Right cardiac atrium (tissue), 5 donors: ENCODE data around the gene RASGRP2. TPM values are rescaled to one million over a fixed set of nuclear protein-coding genes. Genes with fewer than 3 reads are reported as not detected.

Experiments
- ATAC-seq, 2 donors: fragments of 200-7000 bp; cut with Tn5 transposase; one replicate each; pipeline versions ENCODE4 v1.8.0 to v1.9.1; 2020; ENCODE audit warnings: moderate library complexity in 2 of 2, mild to moderate bottlenecking in 1 of 2
- DNase-seq, 3 donors: peaks; one replicate each; pipeline ENCODE4 v3.0.0-alpha.2; 2020
- H3K27ac ChIP-seq: one replicate; pipeline ENCODE4 v1.5.1; 2013; ENCODE audit warnings: mild to moderate bottlenecking, low read length, control low read depth, moderate library complexity
- H3K27me3 ChIP-seq: one replicate; pipeline ENCODE4 v1.6.1; 2013; ENCODE audit not compliant: control insufficient read depth, insufficient read depth
- H3K4me1 ChIP-seq: one replicate; pipeline ENCODE4 v1.6.1; 2013; ENCODE audit warnings: low read length; ENCODE audit not compliant: control insufficient read depth, insufficient read depth
- H3K4me3 ChIP-seq: one replicate; pipeline ENCODE4 v1.5.1; 2013; ENCODE audit warnings: low read length, control low read depth
- H3K9me3 ChIP-seq: one replicate; pipeline ENCODE4 v1.6.1; 2013; ENCODE audit warnings: low read length; ENCODE audit not compliant: control insufficient read depth
- WGBS: extraction: QIAGEN DNeasy Blood & Tissue Kit; methylation state at CpG from one replicate; pipeline ENCODE4 v1.1.7; 2013; 5-methylcytosine and 5-hydroxymethylcytosine counted together
- intact Hi-C, 4 donors: fragments of 100-400 bp; cut with DNase I; formaldehyde crosslinking; loops; one replicate each; pipeline versions ENCODE4 v1.11.0 to v1.14.0; 2022 to 2023
- long read RNA-seq, 4 donors: library from polyadenylated mRNA; unstranded; transcript quantifications; one replicate each; pipeline ENCODE4 v2.0.0, GENCODE V29; 2020 to 2021
- polyA plus RNA-seq: library from polyadenylated mRNA; stranded (reverse); fragments of 200-250 nt; gene quantifications from one replicate; pipeline ENCODE4 v1.2.3, GENCODE V29; 2013
- total RNA-seq, 4 donors: library from RNA; stranded (reverse); fragmentation: NEBNext Ultra II Directional; extraction: Animal tissue kit (Norgen Biotek cat#: 25700); gene quantifications; one replicate each; pipeline ENCODE4 v1.2.1, GENCODE V29; 2021
- donor health status: healthy with polysubstance abuse.
- donor health status: DM: no; HTN: yes; CAD: no.
- donor health status: DM: no; HTN: no; CAD: no.
- donor health status: DM: no; HTN: yes; CAD: no; lungs with severe emphysema.
- donor health status: DM: yes; HTN: yes; CAD: no.

RASGRP2 gene
- total RNA-seq (10 to 100 TPM; 25.5 to 37.3 (median 33.6) TPM), polyA plus RNA-seq (69.6 TPM)
- long read RNA-seq, donor 1, transcript RASGRP2-204 (5 exons, 642 nt): major isoform, 14 of 38 reads
- long read RNA-seq, donor 1, partial matches to known transcripts: 6 of 38 reads
- long read RNA-seq, donor 1, other reads (novel, unspliced or antisense): 9 of 38 reads
- long read RNA-seq, donor 2, transcript RASGRP2-204 (5 exons, 642 nt): major isoform, 15 of 31 reads
- long read RNA-seq, donor 2, partial matches to known transcripts: 2 of 31 reads
- long read RNA-seq, donor 2, other reads (novel, unspliced or antisense): 3 of 31 reads
- long read RNA-seq, donor 3, partial matches to known transcripts: 5 of 11 reads
- long read RNA-seq, donor 3, other reads (novel, unspliced or antisense): 1 of 11 reads
- long read RNA-seq, donor 4, transcript RASGRP2-204 (5 exons, 642 nt): major isoform, 7 of 21 reads
- long read RNA-seq, donor 4, partial matches to known transcripts: 5 of 21 reads
- long read RNA-seq, donor 4, other reads (novel, unspliced or antisense): 4 of 21 reads

DNA sequence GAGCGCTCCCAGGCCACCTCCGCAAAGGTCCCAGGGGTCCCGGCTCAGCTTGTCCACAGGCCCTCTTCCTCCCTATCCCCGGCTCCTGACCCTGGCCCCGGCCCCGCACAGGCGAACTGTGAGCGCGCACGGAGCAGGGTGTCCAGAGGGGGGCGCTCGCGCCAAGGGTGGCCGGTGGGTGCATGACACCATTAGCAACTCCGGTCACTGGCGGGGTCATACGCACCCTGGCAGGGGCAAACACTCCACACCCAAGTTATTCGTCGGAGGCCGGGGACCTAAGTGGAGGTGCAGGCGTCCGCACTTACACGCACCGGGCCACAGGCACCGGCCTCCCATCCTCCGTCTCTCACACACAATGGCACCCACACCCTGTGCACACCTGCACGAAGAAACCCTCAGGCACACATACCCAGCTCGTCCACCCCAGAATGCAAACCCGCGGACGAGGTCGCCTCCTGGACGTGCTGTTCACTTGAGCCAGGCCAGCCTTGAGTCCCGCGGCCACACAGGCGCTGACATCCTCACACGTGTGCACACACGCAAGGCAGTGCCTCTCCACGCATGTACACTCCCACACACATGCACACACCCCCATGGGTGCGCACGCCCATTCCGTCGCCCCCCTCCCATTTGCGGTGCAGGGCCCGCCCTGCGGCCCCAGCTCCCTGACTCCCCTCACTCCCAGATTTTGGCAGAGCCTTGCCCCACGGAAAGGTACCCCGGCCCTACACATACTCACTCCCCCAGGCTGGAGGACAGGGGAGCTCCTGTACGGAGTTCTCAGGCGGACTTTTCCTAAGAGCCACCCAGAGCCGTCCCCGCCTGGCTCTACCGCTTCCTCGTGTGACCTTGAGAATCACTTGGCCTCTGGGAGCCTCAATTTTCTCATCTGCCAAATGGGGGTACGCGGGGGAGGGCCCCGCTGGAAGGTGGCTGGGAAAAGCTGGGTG, at the start of gene RASGRP2:
Gene RASGRP2, minus strand, starts transcription at position 552 of the 953 bp plus-strand sequence. CDS start 1,276 bp downstream, outside the sequence.
- intact Hi-C loops: no loop called here
- under 1% methylated on average over 57 of the region's 57 CpGs for WGBS
- ATAC-seq: peak; percentile 29 to 36
- Histone ChIP-seq H3K4me1 (no peaks in the 10 kb centered on the region), H3K9me3 (no peaks in the 10 kb centered on the region), H3K27ac (peak within 1 kb of the TSS; percentile 91), H3K4me3 (peak within 1 kb of the TSS; percentile 77), H3K27me3 (no peaks in the 10 kb centered on the region)
- peak; percentile 79 to 95 (median 92) for DNase-seq

DNA sequence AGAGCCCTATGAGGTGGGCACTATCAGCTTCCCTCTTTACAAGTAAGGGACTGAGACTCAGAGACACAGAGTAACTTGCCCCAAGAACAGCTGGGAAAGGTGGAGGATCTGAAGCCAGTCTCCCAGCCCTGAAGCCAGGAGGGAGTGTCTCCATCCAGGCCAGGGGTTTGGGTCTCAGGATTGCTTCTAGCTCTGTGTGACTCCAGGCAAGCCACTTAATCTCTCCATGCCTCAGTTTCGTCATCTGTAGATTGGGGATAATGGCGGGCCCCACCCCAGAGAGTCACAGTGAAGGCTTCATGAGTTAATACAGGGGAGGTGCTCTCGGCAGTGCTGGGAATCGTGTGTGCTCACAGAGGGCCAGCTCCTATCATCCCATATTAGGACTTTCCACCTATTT, 48.5 kb upstream of the RASGRP2 start:
- ATAC-seq (no peak), DNase-seq (no peak)
- intact Hi-C loops: no loop called here
- Histone ChIP-seq H3K27me3 (no peaks in the 10 kb centered on the region), H3K9me3 (no peaks in the 10 kb centered on the region), H3K4me3 (no peak overlapping the region), H3K27ac (no peak overlapping the region), H3K4me1 (no peaks in the 10 kb centered on the region)
- WGBS: 92% methylated on average over 4 of the region's 4 CpGs

GRCh38 chr11:64791781-64792291, 47.9 kb upstream of the RASGRP2 start:
- no peak for ATAC-seq

GRCh38 chr11:64790205-64791095, 46.5 kb upstream of the RASGRP2 start:
- Histone ChIP-seq H3K4me1 (no peaks in the 10 kb centered on the region), H3K27me3 (no peaks in the 10 kb centered on the region), H3K4me3 (no peak overlapping the region), H3K27ac (no peak overlapping the region), H3K9me3 (no peaks in the 10 kb centered on the region)
- intact Hi-C loops: no loop called here
- WGBS: 92% methylated on average over 25 of the region's 25 CpGs
- peak in 2 of 3 donors; percentile 3 to 7 for DNase-seq
- ATAC-seq: no peak

More at GRCh38 chr11:64791781-64792291, 47.9 kb upstream of the RASGRP2 start:
- peak in 2 of 3 donors; percentile 7 to 42 for DNase-seq
- H3K4me1 ChIP-seq: no peaks in the 10 kb centered on the region
- intact Hi-C loops: no loop called here
- H3K4me3 ChIP-seq: no peak overlapping the region
- H3K27ac ChIP-seq: no peak overlapping the region
- no peaks in the 10 kb centered on the region for H3K27me3 ChIP-seq
- 90% methylated on average over 14 of the region's 14 CpGs for WGBS
- H3K9me3 ChIP-seq: no peaks in the 10 kb centered on the region

GRCh38 chr11:64789331-64790204, 45.6 kb upstream of the RASGRP2 start:
- intact Hi-C loops: loop anchor here in 1 of 4 donors (10.0 kb wide), 1 partner anchor 325 kb away; the partner anchor contains the start of genes TM7SF2 and ZNHIT2
- no peaks in the 10 kb centered on the region for H3K9me3 ChIP-seq
- 94% methylated on average over 15 of the region's 15 CpGs for WGBS
- no peaks in the 10 kb centered on the region for H3K4me1 ChIP-seq
- H3K4me3 ChIP-seq: no peak overlapping the region
- H3K27ac ChIP-seq: no peak overlapping the region
- ATAC-seq: no peak
- DNase-seq: peak in 2 of 3 donors; percentile 9 to 25
- H3K27me3 ChIP-seq: no peaks in the 10 kb centered on the region

DNA sequence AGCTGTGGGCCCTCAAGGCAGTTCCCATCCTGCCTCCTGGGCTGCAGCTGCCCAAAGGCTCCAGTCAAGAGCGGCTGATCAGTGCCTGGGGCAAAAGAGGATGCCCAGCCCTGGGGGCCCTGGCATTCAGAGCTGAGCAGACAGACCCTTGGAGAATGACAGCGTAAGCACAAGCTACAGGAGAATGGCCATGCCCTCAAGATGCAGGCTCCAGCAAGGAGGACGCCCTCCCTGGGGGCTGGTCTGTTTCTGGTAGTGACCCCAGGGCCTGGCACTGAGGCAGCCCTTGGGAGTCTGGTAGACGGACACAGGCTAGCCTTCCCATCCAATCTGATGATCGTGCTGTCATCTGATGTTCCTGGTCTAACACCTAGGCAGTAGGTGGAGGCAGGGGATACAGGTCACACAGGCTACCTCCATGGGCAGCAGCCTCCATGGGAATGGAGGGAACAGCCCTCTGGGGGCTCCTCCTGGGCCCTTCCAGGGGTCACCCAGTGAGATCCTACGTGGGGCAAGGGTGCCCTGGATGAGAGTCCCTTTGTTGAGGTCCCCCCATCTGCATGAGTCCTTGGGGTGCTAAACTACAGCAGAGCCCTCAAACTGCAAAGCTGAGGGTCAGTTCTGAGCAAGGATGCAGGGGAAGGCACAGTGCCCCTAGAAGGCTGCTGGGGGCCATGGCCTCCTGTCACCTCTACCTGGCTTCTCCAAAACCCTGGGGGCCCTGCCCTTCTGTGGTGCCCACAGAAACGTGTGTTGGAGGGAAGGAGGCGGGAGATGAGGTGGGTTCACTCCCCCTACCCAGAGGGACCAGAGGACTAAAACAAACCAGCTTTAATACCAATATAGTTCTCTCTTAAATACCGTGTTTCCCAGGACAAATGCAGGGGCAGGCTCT, 44.6 kb upstream of the RASGRP2 start:
- Histone ChIP-seq H3K4me3 (no peak overlapping the region), H3K27ac (no peak overlapping the region), H3K4me1 (no peaks in the 10 kb centered on the region), H3K27me3 (no peaks in the 10 kb centered on the region), H3K9me3 (no peaks in the 10 kb centered on the region)
- peak; percentile 4 for ATAC-seq
- 83% methylated on average over 9 of the region's 9 CpGs for WGBS
- intact Hi-C loops: loop anchor here in 1 of 4 donors (10.0 kb wide), 1 partner anchor 326 kb away; the partner anchor contains the start of genes TM7SF2 and ZNHIT2
- peak in 2 of 3 donors; percentile 7 to 31 for DNase-seq

GRCh38 chr11:64787526-64788320, 43.8 kb upstream of the RASGRP2 start:
- DNase-seq: peak; percentile 72 to 84 (median 83)
- Histone ChIP-seq H3K4me3 (no peak overlapping the region), H3K27ac (no peak overlapping the region), H3K9me3 (no peaks in the 10 kb centered on the region), H3K4me1 (no peaks in the 10 kb centered on the region), H3K27me3 (no peaks in the 10 kb centered on the region)
- WGBS: 46% methylated on average over 15 of the region's 15 CpGs
- ATAC-seq: peak; percentile 34 to 68
- intact Hi-C loops: loop anchor here in 1 of 4 donors (10.0 kb wide), 1 partner anchor 327 kb away; the partner anchor contains the start of genes TM7SF2 and ZNHIT2

GRCh38 chr11:64786308-64786707, 42.4 kb upstream of the RASGRP2 start:
- ATAC-seq: no peak
- WGBS: 88% methylated on average over 10 of the region's 10 CpGs
- H3K4me1 ChIP-seq: no peaks in the 10 kb centered on the region
- no peaks in the 10 kb centered on the region for H3K9me3 ChIP-seq
- H3K4me3 ChIP-seq: no peak overlapping the region
- H3K27me3 ChIP-seq: no peaks in the 10 kb centered on the region
- H3K27ac ChIP-seq: no peak overlapping the region
- DNase-seq: peak in 2 of 3 donors; percentile 5 to 33
- intact Hi-C loops: loop anchor here in 1 of 4 donors (10.0 kb wide), 1 partner anchor 328 kb away; the partner anchor contains the start of genes TM7SF2 and ZNHIT2
